HL-60 (cell line): Measurements from ENCODE around the gene CCDC6.

Source experiments
- GABPA ChIP-seq: IDR thresholded peaks from 2 replicates; pipeline ENCODE4 v1.6.1; 2012; ENCODE audit warnings: low read depth
- SPI1 ChIP-seq: IDR thresholded peaks from 2 replicates; pipeline ENCODE4 v1.6.1; 2012; ENCODE audit warnings: low read depth, mild to moderate bottlenecking, borderline replicate concordance
- TF ChIP-seq, protein P1 (sequence below): IDR thresholded peaks from one replicate; pipeline ENCODE4 v1.5.1; 2011; ENCODE audit warnings: low read length, control low read depth, inconsistent platforms; ENCODE audit not compliant: insufficient read depth

DNA sequence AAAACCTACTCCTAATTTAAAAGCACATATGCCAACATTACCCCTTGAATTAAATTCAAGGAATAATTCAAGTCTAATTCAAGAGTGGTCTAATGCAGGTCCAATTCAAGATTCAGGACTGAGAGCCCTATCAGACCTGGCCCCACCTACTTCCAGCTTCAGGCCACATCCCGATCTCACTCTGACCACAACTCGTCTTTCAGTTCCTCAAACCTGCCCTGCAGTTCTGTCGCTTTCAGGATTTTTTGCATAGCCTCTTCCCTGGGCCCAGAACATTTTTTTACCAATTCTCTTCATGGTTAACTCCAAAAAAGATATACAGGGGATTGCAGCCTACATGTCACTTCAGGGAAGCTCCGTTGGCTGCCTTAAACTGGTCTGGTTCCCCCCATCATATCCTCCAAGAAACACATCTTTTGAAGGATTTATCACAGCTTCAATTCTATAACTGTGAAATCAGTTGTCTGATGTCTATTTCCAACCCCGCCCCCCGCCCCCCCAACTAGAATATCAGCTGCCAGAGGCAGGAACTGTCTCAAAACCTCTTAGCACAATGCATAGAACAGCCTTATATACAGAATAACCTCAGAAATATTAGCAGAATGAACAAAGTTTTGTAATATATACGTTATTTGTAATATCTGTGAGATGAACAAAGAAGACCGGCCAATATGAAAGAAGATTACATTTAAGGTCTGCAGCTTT lies 20.8 kb downstream of the CCDC6 start:
- TF ChIP-seq, protein P1, sequence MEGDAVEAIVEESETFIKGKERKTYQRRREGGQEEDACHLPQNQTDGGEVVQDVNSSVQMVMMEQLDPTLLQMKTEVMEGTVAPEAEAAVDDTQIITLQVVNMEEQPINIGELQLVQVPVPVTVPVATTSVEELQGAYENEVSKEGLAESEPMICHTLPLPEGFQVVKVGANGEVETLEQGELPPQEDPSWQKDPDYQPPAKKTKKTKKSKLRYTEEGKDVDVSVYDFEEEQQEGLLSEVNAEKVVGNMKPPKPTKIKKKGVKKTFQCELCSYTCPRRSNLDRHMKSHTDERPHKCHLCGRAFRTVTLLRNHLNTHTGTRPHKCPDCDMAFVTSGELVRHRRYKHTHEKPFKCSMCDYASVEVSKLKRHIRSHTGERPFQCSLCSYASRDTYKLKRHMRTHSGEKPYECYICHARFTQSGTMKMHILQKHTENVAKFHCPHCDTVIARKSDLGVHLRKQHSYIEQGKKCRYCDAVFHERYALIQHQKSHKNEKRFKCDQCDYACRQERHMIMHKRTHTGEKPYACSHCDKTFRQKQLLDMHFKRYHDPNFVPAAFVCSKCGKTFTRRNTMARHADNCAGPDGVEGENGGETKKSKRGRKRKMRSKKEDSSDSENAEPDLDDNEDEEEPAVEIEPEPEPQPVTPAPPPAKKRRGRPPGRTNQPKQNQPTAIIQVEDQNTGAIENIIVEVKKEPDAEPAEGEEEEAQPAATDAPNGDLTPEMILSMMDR: no peak
- TF ChIP-seq GABPA: no peak
- TF ChIP-seq SPI1: peak; percentile 93
